Measurements from ENCODE around the gene ENTPD8.

Gene ENTPD8, protein sequence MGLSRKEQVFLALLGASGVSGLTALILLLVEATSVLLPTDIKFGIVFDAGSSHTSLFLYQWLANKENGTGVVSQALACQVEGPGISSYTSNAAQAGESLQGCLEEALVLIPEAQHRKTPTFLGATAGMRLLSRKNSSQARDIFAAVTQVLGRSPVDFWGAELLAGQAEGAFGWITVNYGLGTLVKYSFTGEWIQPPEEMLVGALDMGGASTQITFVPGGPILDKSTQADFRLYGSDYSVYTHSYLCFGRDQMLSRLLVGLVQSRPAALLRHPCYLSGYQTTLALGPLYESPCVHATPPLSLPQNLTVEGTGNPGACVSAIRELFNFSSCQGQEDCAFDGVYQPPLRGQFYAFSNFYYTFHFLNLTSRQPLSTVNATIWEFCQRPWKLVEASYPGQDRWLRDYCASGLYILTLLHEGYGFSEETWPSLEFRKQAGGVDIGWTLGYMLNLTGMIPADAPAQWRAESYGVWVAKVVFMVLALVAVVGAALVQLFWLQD

DNA sequence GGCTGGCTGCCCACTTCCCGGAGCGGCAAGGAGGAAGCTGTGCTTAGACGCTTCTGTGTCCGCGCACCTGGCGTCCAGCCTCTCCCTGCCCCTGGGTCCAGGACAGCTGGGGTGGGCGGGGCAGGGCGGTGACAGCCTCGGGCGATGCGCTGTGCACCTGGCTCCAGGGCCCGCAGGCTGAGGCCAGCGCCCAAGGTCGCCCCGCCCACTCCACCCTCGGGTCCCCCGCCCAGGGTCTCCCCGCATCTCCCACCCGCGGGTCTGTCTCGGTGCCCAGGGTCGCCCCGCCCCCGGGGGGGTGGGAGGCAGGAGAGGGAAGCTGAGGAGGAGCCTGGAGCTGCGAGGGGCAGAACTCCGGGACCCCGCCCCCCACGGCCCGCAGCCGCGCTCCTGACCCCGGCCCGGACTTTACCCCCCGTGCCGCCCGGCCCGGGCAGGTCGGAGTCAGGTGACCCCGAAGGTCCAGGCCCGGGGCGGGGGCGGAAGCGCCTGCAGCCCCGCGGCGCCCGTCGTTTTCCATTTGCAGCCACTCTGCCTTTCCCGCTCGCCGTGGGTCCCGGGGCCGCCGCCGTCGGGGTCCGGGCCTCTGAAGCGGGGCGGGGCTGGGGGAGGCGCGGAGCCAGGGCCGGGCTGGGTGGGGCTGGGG, at the start of gene ENTPD8:
TSS of gene ENTPD8 (minus strand) at position 69 of the 646 bp plus-strand sequence. CDS start 3,072 bp downstream, outside the sequence.
- DNase-seq (ENCODE audit: low read depth in 2 of 2) = no peak

DNA sequence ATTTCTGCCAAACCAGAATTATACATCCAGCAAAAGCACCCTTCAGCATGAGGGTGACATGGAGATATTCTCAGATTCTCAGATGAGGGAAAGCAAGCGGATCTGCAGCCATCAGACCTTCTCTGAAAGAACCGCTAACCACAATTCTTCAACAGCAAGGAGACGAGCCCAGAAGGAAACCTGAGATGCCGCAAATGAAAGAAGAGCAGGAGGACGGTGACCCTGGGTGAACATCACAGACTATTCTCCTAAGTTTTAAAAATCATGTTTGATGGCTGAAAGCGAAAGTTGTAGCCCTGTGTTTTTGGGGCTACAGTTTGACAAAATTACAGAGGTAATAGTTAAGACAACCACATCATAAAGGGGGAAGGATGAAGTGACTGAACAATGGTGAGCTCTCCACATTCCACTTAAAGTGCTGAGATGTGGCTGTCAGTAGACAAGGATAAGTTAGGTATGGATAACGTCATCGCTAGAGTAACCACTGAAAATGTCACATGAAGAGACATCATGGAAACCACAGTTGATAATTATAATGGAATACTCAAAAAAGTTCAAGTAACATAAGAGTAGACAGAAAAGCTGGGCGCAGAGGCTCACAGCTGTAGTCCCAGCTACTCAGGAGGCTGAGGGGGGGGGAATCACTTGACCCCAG, 49.5 kb upstream of the ENTPD8 start:
- no peak for DNase-seq (ENCODE audit: low read depth in 2 of 2)

DNA sequence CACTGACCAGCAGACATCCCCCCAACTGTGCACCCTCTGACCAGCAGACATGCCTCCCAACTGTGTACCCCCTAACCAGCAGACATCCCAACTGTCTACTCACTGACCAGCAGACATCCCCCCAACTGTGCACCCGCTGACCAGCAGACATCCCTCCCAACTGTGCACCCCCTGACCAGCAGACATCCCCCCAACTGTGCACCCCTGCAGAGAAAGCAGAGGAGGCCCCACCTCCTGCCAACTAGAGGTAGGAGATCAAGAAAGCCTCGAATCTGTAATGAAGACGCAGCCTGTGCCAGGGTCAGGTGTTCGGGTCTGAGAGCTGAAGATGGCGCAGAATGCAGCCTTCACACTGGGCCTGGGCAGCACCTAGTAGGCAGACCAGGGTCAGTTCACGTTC, 47.7 kb upstream of the ENTPD8 start:
- DNase-seq (ENCODE audit: low read depth in 2 of 2) = no peak

DNA sequence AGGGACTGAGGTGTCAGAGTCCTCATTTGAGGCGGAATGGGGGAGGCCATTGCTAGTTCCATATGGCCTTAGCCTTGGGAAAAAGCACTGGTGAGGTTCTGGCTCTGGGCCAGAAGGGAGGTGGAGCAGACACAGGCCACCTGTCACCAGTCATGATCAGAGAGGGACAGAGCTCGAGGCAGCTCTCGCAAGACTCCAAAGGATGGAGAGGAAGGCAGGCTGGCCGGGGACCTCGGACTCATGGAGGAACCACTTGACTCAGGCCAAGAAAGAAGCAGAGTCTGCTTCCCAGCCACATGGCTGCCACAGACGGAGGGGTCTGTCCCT, 47.1 kb upstream of the ENTPD8 start:
- no peak for DNase-seq (ENCODE audit: low read depth in 2 of 2)

DNA sequence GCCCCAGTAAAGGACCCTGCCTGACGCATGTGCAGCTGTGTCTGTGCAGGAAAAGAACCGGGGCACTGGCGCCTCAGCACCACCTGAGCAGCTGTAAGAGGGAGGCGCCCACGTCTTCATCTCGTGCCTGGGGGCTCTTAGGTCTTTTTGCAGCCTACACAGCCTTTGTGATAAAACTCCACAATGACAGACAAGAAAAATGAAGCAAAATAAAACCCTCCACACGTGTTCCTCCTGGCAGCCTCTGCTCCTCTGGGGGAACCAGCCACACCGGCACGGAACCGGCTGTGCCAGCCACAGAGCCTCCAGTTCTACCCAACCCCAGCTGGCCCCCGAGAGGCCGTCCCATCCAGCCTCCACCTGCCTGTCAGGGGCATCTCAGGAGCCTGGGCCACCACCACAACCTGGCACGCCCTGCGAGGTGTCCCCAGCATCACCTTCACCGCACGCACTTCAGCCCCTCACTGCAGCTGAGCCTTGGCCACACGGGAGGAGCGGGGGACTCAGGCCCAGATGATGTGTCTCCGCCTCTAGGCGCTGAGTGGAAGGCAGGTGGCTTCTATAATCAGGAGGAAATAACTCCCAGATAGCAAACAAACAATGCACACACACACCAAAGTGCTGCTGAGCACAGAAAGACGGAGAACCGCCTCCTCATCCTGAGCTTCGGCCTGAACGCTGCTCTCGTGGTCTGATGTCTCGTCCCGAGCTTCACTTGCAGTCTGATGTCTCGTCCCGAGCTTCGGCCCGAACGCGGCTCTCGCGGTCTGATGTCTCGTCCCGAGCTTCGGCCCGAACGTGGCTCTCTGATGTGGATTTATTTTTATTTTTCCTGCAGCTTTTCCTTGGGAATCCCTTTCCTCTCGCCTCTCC, 46.5 kb upstream of the ENTPD8 start:
- no peak for DNase-seq (ENCODE audit: low read depth in 2 of 2)

DNA sequence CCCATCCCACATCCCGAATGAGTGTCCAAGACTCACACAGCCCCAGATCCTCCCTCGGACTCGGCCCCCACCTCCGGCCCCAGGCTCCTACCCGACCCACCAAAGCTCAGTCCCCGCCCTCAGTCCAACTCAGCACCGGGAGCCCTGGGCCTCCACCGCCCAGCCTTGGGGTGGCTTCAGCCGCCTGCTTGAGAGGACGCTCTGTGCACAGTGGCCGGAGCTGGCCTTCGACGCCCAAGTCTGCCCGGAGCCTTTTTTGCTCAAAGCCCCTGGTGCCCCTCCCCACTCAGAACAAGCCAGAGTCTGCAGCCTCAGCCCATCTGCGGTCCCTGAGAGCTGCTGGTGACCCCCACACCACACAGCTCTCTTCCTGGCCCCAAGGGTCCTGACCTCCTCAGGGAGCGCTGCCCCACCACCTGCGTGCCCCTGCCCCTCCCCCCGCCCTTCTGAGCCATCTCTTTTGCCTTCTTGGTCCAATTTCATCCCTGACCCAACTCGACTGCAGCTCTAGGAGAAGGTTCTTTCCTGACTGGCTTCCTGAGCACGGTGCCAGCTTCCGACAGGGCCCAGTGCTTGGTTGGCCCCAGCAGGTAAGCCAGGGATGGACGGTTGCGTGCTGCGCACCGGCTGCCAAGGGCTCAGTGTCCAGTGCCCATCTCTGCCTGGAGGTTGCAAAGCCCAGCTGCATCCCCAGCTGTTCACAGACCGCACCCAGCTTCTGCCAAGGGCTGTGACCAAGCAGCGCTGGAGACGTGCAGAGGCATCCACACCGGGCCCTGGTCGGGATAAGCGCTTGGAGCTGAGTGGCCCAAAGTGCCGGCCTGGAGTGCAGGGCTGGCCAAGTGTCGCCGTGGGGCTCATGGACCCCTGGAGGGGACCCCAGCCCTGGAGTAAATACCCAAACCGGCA, 45.6 kb upstream of the ENTPD8 start:
- no peak for DNase-seq (ENCODE audit: low read depth in 2 of 2)

DNA sequence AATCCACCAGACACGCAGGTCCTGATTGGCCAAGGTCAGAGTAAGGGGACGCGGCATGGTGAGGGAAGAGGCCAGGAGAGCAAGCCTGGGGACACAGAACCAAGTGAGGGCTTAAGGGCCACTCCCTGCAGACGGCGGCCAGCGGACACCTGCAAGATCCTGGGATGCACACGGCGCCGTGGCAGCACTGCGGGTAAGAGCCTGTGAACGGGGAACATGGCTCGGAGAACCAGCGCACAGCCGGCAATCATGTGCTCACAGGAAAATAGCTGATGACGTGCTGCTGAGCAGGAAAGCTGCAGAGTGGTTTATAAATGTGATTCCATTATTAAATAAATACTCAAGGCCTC, 45.0 kb upstream of the ENTPD8 start:
- no peak for DNase-seq (ENCODE audit: low read depth in 2 of 2)

DNA sequence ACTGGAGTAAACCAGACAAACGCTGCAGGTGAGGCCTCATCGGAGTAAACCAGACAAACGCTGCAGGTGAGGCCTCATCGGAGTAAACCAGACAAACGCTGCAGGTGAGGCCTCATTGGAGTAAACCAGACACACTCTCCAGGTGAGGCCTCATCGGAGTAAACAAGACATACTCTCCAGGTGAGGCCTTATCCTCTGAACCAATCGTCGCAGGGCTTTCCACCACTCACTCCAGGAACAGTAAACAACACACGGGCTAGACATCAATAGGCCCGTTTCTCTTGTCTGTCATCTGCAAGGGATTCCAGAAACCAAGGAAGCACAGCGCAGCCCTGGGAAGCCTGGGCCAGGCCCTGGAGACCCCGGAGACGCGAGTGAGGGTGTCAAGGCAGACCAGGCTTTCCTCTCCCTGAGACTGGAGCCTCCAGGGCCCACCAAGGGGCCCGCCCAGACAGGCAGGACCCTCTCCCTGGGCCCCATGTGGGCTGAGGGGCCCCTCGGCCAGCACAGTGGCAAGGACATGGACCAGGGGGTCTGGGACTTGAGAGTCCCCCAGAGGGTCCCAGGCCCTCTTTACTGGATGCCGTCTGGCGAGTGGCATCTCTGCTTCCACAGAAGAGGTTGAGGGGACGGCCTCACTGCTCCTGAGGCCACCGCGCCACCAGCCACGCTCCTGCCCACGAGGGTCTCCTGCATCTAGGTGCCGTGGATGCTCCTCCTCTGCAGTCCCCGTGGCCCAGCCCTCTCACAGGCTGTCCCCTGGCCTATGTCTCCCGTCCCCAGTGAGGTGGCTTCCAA, 44.4 kb upstream of the ENTPD8 start:
- DNase-seq (ENCODE audit: low read depth in 2 of 2) = no peak

DNA sequence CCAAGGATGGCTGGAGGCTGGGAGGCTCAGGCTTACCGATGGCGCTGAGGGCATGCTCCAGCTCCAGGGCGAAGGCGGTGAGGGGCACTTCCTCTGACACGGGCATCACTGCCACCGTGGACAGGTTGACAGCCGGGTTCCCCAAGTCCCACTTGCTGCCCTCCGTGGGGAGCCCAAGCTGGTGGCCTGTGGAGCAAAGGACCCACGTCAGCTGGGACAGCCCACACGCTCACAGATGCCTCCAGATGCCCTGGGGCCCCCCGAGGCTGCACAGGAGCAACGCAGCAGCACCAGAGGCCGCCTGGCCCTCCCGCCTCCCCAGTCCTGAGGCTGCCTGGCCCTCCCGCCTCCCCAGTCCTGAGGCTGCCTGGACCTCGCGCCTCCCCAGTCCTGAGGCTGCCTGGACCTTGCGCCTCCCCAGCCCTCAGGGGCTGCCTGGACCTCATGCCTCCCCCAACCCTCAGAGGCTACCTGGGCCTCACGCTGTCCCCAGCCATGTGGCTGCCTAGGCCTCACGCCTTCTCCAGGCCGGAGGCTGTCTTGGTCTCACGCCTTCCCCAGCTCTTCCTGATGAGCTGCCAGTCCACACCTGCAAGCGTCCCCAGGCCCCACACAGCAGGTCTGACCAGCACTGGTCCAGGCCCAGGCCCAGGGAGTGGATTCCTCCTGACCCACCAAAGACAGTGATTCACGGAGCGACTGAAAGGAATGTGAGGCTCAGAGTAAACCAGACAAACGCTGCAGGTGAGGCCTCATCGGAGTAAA, 43.6 kb upstream of the ENTPD8 start:
- no peak for DNase-seq (ENCODE audit: low read depth in 2 of 2)

DNA sequence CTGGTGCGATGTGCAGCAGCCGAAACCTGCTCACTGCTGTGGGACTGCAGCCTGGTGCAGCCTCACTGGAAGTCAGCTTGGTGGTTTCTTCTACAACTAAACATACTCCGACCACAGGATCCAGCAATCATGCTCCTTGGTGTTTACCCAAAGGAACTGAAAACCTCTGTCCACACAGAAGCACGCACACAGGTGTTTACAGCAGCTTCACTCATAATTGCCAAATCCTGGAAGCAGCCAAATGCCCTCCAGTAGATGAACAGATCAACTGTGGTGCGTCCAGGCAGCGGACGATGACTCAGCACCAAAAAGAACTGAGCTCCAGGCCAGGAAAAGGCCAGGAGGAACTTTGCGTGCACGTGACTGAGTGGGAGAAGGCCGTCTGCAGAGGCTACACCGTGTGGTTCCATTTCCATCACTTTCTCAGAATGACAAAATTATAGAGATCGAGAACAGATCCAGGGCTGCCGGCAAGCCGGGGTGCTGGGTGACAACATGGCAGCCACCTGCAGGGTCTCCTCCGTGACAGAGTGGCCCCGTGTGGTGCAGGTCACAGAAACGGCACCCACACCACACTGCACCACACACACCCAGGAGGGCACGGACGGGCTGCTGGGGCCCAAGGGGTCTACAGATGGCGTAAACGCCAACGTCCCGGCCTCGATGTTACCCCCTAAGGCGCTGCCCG, 41.1 kb upstream of the ENTPD8 start:
- DNase-seq (ENCODE audit: low read depth in 2 of 2) = no peak

DNA sequence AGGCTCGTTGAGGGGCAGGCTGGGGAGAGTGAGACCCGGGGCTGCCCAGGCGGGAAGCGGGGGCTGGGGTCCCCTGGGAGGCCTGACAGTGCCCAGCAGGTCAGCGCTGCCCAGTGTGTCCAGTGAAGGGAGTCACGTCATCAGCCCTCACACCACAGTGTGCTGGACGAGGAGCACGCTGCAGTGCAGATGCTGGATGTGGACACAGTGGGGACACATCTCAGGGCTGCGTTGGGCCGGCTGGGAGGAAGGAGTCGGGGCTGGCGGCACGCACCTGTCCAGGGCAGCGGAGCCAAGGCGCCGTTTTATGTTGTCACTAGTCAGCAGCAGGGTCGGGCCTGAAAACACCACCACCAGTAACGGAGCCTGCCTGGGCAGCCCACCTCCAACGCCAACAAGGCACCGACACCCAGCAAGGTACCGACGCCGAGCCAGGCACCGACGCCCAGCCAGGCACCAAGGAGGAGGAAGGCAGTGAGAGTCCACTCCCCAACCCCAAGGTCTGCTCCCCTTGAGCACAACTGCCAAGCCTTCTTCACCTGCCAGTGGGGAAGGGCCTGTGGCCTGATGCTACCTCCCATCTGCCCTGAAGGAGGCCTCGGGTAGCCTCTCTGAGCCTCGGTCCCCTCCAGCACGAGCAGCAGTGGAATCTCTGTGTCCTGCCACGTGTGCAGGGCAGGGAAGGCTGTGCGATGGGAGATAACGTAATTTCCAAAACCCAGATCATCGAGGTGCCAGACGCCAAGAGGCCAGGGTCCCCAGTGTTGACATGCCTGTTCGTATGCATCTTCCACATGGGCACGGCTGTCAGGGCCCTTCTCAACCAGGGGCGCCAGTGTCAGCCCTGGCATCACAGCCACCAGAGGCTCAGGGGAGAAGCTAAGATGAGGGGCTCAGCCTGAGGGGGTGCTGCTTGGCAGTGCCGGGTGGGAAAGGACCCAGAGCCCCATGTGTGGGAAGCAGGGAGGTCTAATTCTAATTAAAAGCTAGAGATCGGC, 39.8 kb upstream of the ENTPD8 start:
- no peak for DNase-seq (ENCODE audit: low read depth in 2 of 2)

DNA sequence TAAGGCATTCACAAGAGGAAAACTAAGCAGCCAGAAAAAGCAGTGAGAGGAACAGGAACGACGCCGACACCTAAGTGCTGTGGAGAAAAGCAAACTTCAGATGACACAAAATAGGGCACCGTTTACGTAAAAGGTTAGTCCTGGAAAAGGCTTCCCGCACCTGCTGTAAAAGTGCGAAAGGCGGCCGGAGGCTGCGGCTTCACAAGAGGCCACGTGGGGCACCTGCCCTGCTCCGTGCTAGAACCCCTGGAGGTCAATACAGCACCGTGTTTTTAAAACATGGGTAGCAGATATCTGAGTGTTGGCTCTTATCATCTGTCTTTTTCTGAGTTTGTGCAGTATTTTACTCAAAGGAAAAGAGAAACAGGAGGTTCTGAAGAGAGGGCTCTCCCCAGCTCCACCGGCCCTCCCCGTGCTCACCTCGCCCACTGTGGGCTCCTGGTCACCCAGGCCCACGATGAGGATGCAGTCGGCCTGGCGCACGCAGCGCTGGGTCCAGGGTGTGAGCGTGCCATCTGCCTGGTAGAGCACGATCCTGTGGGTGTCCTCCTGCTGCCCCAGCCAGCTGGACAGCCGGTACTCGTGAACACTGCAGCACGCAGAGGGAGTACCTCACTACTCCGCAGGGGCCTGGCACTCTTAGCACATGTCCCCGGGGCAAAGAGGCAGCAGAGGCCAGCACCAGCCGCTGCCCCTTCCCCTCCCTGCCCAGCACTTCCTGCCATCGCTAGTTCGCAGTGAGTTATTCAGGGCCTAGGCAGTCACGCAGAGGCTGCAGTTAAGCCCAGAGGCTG, 38.9 kb upstream of the ENTPD8 start:
- no peak for DNase-seq (ENCODE audit: low read depth in 2 of 2)

DNA sequence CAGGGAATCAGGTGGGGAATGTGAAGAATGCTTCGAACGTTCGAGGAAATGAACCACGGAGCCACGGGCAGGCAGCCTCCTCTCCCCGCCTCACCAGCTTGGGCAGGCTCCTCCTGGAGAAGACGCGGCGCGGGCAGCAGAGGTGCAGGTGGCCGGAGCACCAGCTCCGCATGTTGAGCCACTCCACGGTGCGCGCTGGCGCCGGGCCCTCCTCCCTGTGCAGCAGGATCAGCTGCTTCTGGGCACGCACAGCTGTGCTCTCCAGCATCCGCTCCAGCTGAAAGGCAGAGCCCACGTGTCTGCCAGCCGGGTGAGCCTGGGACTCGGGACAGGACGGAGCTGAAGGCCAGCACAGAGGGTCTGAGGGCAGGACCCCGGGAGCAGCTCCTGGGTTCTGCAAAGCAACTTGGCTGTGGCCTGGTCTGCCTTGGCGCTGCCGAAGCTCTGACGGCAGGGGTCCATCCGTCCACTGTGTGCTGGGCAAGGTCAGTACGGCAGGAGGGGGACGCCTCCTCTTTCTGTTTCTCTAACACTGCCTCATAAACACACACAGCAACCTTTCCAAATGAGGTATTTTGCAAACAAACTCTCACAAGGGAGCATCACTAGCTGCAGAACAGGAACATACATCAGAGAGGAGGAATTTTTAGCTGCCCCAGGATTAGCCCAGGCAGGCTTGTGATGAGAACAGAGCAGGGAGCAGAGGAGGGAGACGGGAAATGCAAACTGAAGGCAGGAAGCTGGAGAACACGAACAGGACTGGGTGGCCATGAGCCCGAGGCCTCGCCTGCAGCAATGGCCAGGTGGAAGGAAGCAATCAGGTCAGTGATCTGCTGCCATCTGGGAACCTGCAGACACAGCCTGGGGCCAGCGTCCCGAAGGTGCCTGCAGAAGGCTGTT, 38.1 kb upstream of the ENTPD8 start:
- DNase-seq (ENCODE audit: low read depth in 2 of 2) = no peak

DNA sequence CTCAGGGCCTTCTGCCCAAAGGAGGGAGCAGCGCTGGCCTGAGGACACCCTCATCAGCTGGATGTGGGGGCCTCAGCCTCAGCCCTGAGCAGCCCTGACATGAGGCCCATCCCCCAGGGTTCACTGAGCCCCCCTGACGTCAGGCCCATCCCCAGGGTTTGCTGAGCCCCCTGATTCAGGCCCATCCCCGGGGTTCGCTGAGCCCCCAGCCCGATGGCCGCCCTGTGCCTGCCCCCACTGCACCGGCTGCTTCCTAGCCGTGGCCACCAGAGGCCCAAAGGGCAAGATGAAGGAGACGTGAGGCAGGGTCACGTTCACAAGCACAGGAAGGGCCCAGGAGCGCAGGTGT, 37.4 kb upstream of the ENTPD8 start:
- no peak for DNase-seq (ENCODE audit: low read depth in 2 of 2)

DNA sequence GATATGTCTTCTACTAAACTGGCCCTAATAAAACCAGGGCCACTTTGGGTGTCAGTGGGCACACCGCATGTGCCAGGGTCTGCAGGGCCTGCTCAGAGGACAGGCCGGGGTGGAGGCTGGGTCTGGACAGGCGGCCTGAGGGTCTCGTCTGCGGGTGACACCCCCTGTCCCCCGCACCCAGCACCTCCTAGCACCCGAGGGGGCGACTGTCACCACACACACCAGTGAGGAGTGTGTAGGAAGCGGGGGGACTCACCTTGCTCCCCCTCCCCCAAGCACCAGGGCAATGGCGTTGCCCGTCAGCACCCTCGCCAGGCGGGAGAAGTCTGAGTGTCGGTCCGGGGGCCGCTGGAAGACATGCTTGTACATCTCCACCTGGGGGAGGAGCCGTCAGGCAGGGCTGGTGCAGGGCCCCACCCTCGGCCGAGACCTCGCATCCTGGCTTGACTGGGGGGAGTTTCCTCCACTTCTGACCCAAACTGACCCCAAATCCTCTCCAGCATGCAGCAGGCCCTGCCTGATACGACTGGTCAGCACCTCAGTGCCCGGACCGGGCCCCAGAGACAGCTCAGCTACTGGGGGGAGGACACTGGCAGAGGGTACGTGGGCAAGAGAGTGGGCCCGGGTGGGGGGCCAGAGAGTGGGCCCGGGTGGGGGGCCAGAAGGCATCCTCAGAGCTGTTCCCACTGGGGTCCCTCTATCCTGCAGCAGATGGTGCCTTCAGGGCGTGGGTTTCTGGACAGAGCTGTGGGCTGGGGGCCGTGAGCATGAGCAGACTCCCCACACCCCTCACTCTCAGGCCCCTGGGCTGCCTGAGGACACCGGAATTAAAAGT, 36.8 kb upstream of the ENTPD8 start:
- no peak for DNase-seq (ENCODE audit: low read depth in 2 of 2)

Measured in fibroblast of skin of left quadriceps (primary cell).